NCI-H1694 treated with DMSO at 0.1 percent for 48 hours (cell line): ENCODE measurements around the gene DCC.

Source experiments
- DNase-seq: peaks from one replicate; lab custom pipeline; 2025; lab: John Stamatoyannopoulos, UW

Gene DCC

GRCh38 chr18:52691841-52692240 is 351.8 kb downstream of the DCC start:
- DNase-seq: no peak

- peak; percentile 3 for DNase-seq
Observed at GRCh38 chr18:52694804-52695203, 354.8 kb downstream of the DCC start.

GRCh38 chr18:52700116-52700515 is 360.1 kb downstream of the DCC start:
- DNase-seq: no peak

- no peak for DNase-seq
Observed at GRCh38 chr18:52700816-52701215, 360.8 kb downstream of the DCC start.

- no peak for DNase-seq
Observed at GRCh38 chr18:52701219-52701935, 361.4 kb downstream of the DCC start.

- no peak for DNase-seq
Observed at GRCh38 chr18:52715421-52715820, 375.4 kb downstream of the DCC start.

- no peak for DNase-seq
Observed at GRCh38 chr18:52715991-52716390, 376.0 kb downstream of the DCC start.

GRCh38 chr18:52716973-52717372 is 377.0 kb downstream of the DCC start:
- no peak for DNase-seq

- no peak for DNase-seq
Observed at GRCh38 chr18:52722904-52723303, 382.9 kb downstream of the DCC start.

- DNase-seq: no peak
Observed at GRCh38 chr18:52723550-52723970, 383.6 kb downstream of the DCC start.

GRCh38 chr18:52730972-52731619 is 391.1 kb downstream of the DCC start:
- DNase-seq: no peak

- DNase-seq: no peak
Observed at GRCh38 chr18:52738946-52739345, 398.9 kb downstream of the DCC start.

GRCh38 chr18:52746986-52747385 is 407.0 kb downstream of the DCC start:
- DNase-seq: no peak

- no peak for DNase-seq
Observed at GRCh38 chr18:52747869-52748268, 407.9 kb downstream of the DCC start.

- DNase-seq: no peak
Observed at GRCh38 chr18:52748343-52748742, 408.3 kb downstream of the DCC start.

GRCh38 chr18:52749542-52749941 is 409.5 kb downstream of the DCC start:
- DNase-seq: no peak

- DNase-seq: no peak
Observed at GRCh38 chr18:52750995-52751394, 411.0 kb downstream of the DCC start.

- no peak for DNase-seq
Observed at GRCh38 chr18:52764316-52764715, 424.3 kb downstream of the DCC start.

GRCh38 chr18:52766002-52766545 is 426.1 kb downstream of the DCC start:
- DNase-seq: no peak

- DNase-seq: no peak
Observed at GRCh38 chr18:52781113-52781512, 441.1 kb downstream of the DCC start.

- DNase-seq: no peak
Observed at GRCh38 chr18:52791321-52791720, 451.3 kb downstream of the DCC start.

- DNase-seq: no peak
Observed at GRCh38 chr18:52812834-52813233, 472.8 kb downstream of the DCC start.

GRCh38 chr18:52813635-52814416 is 473.8 kb downstream of the DCC start:
- no peak for DNase-seq
